GM21381 (cell line): ENCODE results near the gene CFAP74.
A peak's percentile ranks its signal among the peaks of the same experiment; 100 is the strongest.

Source experiments
- ATAC-seq: cut with Tn5 transposase; IDR thresholded peaks from one replicate; pipeline ENCODE4 v1.9.1; 2021; ENCODE audit warnings: mild to moderate bottlenecking, moderate library complexity; ENCODE audit not compliant: unreplicated experiment

Gene CFAP74, protein sequence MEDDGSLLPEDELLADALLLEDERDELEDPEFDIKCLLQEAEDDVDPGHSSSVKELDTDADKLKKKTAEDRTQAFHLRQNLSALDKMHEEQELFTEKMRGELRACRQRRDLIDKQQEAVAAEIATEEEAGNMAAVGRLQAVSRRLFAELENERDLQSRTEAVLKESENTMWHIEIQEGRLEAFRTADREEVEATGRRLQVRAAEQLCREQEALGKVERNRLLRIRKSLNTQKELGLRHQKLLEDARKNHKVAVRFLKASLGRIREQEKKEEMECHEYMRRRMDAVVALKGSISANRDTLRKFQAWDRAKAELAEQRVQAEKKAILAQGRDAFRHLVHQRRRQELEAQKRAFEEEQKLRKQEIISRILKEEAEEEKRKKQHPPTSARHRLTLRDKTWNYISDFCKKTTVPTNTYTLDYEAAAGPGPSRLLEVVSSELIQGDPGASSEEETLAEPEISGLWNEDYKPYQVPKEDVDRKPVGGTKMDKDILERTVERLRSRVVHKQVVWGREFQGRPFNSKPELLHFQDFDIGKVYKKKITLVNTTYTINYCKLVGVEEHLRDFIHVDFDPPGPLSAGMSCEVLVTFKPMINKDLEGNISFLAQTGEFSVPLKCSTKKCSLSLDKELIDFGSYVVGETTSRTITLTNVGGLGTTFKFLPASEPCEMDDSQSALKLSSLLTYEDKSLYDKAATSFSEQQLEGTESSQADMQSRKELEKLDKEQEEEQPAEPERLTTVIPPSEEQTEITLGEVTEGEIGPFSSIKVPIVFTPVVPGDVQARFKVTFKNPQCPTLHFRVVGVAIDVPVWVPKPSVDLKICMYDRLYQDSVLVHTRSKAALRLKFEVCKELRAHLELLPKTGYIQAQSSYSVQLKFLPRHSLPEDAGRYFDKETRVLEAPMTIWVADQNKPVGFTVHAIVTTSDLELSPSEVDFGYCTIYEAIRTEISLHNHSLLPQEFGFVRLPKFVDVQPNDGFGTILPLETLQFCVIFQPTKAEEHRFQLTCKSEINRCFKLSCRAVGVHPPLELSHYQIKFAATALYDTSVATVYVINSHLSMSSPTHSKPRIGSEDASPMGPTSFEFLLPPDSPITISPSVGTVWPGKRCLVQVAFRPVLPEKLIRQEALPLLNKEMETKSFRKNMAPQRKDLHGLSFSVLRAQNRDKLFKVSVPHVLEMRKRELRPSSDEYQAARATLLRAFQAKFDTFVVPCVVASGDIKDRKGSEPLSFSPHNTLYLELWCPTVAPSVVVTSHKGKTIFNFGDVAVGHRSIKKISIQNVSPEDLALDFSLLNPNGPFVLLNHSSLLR (N-terminal part only)

GRCh38 chr1:2003541-2004131, at the start of gene CFAP74:
TSS of gene CFAP74 (minus strand) at chr1:2003786. CDS start at chr1:1990956, 12,830 bp downstream.
- no peak for ATAC-seq

DNA sequence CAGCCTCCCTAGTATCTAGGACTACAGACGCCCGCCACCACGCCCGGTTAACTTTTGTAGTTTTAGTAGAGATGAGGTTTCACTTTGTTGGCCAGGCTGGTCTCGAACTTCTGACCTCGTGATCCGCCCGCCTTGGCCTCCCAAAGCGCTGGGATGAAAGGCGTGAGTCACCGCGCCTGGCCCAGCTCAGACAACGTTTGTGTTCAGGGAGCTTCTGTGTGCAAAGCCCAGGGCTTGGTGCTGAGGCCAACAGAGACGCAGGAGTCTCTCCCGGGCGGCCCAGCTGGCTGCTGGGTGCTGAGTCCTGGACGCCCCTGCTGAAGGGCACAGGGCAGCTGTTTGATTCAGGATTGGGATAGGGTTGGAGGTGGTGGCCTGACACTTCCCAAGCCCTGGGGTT, 49.6 kb upstream of the CFAP74 start:
- ATAC-seq = no peak

DNA sequence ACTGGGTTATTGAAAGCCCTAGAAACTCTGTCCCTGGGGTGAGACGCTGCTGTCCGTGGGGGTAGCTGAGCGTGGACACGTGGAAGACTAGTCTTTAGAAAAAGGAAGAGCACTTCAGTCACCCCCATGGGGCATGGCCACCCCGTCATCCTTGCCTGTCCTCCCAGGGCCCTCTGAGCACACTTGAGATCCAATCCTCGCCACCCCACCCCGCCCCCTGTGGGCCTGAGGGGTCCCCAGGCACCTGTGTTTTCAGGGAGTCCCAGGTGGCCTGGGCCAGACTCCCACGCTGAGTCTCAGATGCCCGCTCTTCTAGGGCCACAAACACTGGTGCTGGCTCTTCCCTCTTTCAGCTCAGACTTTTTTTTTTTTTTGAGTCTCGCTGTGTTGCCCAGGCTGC, 49.2 kb upstream of the CFAP74 start:
- no peak for ATAC-seq

- ATAC-seq = no peak
These were observed 48.6 kb upstream of the CFAP74 start for GRCh38 chr1:2052054-2052679.

GRCh38 chr1:2050793-2051682, 47.5 kb upstream of the CFAP74 start:
- ATAC-seq = no peak

GRCh38 chr1:2050461-2050792, 46.8 kb upstream of the CFAP74 start:
- no peak for ATAC-seq

DNA sequence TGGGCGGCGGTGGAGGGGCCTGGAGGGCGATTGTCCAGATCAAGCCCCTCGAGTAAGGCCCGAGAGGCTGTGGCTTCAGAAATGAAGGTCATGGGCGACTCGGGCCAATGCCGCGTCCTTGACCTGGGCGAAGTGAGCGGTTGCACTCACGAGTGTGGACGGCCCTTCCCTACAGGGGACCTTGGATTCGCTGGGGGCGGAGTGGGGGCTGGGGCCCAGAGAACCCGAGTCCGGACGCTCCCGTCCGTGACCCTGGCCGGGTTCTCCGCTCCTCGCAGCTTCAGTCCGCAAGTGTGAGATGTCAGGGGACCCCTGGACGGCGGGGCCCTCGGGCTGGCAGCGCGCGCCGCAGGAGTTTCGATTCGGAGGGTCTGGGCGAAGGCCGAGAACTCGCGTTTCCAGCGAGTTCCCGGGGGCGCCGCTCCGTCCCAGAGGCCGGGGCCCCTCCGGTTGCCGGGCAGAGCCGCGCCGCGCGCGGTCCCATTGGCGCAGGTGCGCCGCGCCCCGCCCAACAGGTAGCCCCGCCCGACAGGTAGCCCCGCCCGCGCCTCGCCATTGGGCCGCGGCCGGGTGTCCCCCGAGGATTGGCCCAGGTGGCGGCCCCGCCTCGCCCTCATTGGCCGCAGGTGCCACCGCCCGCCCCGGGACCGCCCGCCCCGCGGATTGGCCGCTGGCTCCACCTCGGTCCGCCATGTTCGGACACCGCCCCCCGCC, 46.3 kb upstream of the CFAP74 start, which contains the start of gene PRKCZ:
PRKCZ (plus strand) TSS at position 694 of the 714 bp plus-strand sequence. CDS start 220 bp downstream, outside the sequence.
- peak; percentile 82 for ATAC-seq

DNA sequence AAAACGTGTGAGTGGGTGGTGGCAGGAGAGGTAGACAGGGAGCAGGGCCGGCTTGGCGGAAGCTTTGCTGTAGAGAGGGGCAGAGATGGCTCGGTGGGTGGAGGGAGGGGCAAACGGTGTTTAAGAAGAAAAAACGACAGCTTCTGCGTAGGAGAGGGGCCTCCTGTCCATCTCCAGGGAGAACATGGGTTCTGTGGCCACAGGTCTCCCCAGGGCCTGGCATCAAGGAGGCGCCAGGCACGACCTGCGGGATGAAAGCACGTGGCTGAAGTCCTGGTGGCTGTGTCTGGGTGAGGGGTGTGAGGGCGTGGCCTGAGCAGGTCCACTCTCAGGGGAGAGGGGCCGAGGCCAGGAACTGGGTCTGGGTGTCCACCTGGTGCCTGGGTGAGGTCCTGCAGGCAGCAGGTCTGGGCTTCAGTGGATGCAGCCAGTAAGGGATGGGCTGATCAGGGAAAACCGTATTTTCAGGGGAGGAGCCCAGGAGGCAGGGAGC, 45.7 kb upstream of the CFAP74 start:
- ATAC-seq = no peak

DNA sequence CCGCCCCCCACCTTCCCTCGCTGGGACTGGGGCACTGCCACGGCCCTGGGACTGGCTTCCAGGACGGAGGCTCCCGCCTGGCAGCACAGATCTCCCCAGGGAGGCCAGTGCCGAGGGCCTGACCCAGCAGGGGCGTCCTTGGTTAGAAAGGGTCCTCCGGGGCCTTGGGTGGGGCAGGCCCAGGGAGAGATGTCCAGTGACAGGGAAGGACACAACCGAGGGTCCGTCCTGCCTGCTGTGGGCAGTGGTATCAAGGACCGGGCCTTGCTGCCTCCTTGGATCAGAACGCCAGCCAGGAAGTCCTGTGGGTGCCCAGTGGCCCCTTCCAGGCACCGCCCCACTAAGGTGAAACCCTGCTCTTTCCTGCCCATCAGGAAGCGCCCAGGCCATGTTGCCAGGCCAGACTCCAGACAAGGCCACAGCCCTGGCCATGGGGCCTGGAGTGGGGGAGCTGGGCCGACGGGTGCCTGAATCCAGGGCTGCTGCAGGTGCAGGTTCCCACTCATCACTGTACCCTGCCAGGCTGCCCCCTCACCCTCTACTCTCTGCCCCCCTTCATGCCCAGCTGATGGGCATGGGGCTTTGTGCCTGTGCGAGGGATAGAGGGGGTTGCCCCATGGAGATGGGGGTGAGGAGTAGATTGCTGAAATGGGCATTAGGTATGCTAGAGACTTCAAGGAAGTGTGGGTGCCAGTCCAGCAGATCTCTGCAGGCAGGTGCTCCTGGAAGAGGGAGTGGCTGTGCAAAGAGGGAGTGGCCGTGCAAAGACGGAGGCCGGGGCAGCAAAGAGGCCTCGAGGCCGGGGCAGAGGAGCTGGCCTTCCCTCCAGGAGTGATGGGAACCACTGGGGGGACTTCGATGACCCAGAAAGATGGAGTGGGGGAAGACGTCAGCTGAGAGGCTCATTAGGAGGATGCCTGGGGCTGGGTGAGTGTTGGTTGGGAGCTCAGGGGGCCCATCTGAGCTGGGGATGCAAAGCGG, 44.5 kb upstream of the CFAP74 start:
- no peak for ATAC-seq

- no peak for ATAC-seq
These were observed 43.6 kb upstream of the CFAP74 start for GRCh38 chr1:2046953-2047748.

DNA sequence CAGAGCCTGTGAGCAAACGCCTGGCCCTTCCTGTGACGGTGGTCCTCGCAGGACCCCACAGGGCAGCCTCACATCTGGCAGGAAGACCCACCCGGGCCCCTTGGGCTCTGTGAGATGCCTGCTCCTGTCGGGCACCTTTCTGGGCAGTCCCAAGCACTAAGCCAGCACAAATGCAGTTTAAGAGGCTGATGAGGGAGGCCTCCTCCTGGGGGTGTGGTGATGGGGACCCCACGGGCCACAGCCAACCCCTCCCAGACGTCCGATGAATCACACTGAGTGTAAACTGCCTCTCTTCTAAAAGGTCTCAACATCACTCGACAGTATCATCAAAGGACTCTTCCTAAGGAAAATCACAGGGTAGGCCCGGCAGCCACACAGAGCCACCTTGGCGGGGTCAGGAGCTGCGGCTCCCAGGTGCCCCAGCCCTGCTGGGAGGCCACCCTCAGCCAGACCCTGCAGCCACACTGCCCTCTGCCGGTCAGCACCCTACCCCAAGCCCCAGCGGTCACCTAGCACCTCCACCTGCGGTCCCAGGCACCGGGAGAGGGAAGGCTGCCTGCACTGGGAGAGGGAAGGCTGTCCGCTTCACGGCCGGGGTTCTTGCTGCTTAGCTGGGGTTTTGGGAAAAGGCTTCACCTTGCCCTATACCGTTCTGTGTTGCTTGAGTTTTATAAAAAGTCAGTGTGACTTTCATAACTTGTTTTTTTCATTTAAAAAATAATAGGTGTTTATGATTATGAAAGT, 42.8 kb upstream of the CFAP74 start:
- no peak for ATAC-seq

DNA sequence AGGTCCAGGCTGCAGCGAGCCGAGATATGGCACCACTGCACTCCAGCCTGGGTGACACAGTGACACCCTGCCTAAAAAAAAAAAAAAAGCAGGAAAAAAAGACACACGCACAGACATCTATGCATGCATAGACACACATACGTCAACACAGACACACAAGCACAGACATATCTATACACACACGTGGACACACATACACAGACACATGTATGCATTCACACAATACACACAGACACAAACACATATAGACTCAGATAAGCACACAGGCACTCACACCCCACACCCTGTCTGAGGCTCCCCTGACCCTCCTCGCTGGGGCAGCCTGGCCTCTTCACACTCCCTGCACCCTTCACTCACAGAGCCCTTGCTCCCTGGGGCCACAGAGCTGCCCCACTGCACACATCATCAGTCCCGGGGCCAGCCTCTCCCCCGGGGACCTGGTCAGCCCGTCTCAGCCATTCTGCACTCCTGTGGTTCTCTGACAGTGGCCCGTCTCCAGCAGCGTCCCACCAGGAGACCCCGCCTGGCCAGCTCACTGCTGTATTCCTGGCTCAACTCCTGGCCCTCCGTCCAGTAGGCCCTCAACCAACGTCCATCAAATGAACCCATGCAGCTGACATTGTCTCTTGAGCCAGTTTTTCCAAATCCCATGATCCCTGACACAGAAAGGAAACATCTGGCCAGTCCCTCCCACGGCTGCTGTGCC, 42.0 kb upstream of the CFAP74 start:
- ATAC-seq = no peak

- no peak for ATAC-seq
These were observed 41.1 kb upstream of the CFAP74 start for GRCh38 chr1:2044510-2045319.

GRCh38 chr1:2043886-2044285, 40.3 kb upstream of the CFAP74 start:
- no peak for ATAC-seq
